GM20000 (cell line): ENCODE measurements around the gene AGTR1.

Experiments used
- DNase-seq: peaks from one replicate; pipeline ENCODE4 v3.0.0; 2012; ENCODE audit warnings: low spot score
- TF ChIP-seq, protein P1 (sequence below): IDR thresholded peaks from 2 replicates; pipeline ENCODE4 v1.5.1; 2012; ENCODE audit warnings: mild to moderate bottlenecking, control low read depth; ENCODE audit errors: extremely low read depth, missing control alignments

AGTR1 gene

GRCh38 chr3:148757238-148758215 lies 59.8 kb downstream of the AGTR1 start:
- TF ChIP-seq, protein P1, sequence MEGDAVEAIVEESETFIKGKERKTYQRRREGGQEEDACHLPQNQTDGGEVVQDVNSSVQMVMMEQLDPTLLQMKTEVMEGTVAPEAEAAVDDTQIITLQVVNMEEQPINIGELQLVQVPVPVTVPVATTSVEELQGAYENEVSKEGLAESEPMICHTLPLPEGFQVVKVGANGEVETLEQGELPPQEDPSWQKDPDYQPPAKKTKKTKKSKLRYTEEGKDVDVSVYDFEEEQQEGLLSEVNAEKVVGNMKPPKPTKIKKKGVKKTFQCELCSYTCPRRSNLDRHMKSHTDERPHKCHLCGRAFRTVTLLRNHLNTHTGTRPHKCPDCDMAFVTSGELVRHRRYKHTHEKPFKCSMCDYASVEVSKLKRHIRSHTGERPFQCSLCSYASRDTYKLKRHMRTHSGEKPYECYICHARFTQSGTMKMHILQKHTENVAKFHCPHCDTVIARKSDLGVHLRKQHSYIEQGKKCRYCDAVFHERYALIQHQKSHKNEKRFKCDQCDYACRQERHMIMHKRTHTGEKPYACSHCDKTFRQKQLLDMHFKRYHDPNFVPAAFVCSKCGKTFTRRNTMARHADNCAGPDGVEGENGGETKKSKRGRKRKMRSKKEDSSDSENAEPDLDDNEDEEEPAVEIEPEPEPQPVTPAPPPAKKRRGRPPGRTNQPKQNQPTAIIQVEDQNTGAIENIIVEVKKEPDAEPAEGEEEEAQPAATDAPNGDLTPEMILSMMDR = no peak
- no peak for DNase-seq

DNA sequence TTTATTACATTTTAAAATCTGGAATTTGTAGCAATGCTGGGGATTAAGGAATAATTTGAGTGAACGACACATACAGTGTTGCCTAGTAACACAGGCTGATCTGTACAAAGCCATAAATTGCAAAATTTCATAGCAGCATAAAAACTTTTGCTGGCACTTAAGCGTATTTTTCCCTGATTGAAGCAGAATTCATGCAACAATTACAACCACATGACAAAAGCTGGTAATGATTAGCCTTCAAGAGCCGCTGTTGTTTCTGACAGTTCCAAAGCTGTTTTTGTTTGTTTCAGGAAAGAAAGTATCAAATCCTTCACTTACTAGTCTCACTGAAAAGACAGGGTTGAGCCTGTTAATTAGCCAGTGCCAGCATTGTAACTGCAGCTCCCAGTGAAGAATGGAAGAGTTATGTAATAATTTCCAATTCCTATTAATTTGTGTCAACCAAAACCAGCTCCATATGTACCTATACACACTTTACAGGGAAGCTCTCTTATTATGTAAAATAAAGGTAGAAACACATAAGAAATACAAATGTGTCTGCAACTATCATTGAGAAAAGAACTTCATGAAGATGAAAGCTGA lies 60.7 kb downstream of the AGTR1 start:
- no peak for DNase-seq
- TF ChIP-seq, protein P1 = no peak

DNA sequence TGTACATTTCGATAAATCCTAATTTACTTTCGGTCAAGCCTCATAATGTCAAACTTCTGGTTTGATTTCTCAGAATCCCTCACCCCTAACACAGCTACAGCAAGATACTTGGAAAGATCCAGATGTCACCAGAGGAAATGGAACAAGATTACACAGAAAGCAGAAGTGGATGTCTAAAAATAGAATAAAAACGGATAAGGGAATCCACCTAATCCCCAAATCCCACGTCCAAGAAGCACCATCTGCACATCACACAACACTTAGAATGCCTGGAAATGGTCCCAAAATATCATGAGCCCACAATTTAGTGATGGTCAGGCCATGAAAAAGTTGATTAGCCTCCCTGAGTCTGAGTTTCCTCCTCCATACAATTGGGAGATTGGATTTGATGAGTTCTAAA lies 61.7 kb downstream of the AGTR1 start:
- no peak for DNase-seq
- TF ChIP-seq, protein P1 = no peak

- DNase-seq = no peak
- TF ChIP-seq, protein P1 = no peak
Observed at GRCh38 chr3:148763156-148763680, 65.5 kb downstream of the AGTR1 start.

- DNase-seq = no peak
- TF ChIP-seq, protein P1 = no peak
Observed at GRCh38 chr3:148763986-148764935, 66.6 kb downstream of the AGTR1 start.

- TF ChIP-seq, protein P1 = no peak
- DNase-seq = no peak
Observed at GRCh38 chr3:148772361-148772760, 74.7 kb downstream of the AGTR1 start.
